Neuronal stem cell (in vitro differentiated cells): Measurements from ENCODE around the gene C6orf58.
"Not testable (repeated sequence)": the region's sequence is repeated elsewhere in the genome, so short reads cannot be mapped to it uniquely, and the experiment has no call there.

Experiments
- DNase-seq: peaks from one replicate; pipeline ENCODE4 v3.0.0-alpha.2; 2013; ENCODE audit warnings: low spot score
- H2AFZ ChIP-seq: one replicate; pipeline ENCODE4 v1.6.1; 2013; ENCODE audit warnings: mild to moderate bottlenecking, low read length, inconsistent platforms
- H2AK5ac ChIP-seq: 2 replicates; pipeline ENCODE4 v1.6.1; 2013; ENCODE audit warnings: low read depth, mild to moderate bottlenecking, inconsistent platforms, low read length, moderate library complexity, mixed read lengths
- H2BK120ac ChIP-seq: 2 replicates; pipeline ENCODE4 v1.6.1; 2013; ENCODE audit warnings: low read depth, mild to moderate bottlenecking, inconsistent platforms, low read length, moderate library complexity, mixed read lengths
- H2BK12ac ChIP-seq: one replicate; pipeline ENCODE4 v1.6.1; 2013; ENCODE audit warnings: low read length, inconsistent platforms
- H2BK15ac ChIP-seq: 2 replicates; pipeline ENCODE4 v1.6.1; 2013; ENCODE audit warnings: mild to moderate bottlenecking, low read length, inconsistent platforms, mixed read lengths
- H2BK5ac ChIP-seq: one replicate; pipeline ENCODE4 v1.6.1; 2013; ENCODE audit warnings: inconsistent platforms, mild to moderate bottlenecking, low read length, moderate library complexity
- H3K14ac ChIP-seq: one replicate; pipeline ENCODE4 v1.6.1; 2013; ENCODE audit warnings: low read length, inconsistent platforms
- H3K18ac ChIP-seq: 2 replicates; pipeline ENCODE4 v1.6.1; 2013; ENCODE audit warnings: low read length, inconsistent platforms
- H3K23ac ChIP-seq: 2 replicates; pipeline ENCODE4 v1.6.1; 2013; ENCODE audit warnings: low read depth, mild to moderate bottlenecking, mixed read lengths, low read length, inconsistent platforms; ENCODE audit not compliant: poor library complexity
- H3K27ac ChIP-seq: replicated peaks from 3 replicates; pipeline ENCODE4 v1.5.1; 2013; ENCODE audit warnings: low read length, inconsistent platforms
- H3K27me3 ChIP-seq, 3 experiments: 2 replicates each; pipeline ENCODE4 v1.6.1; 2013; ENCODE audit warnings: low read length in 3 of 3, mild to moderate bottlenecking in 2 of 3, inconsistent platforms in 1 of 3, low read depth in 1 of 3, mixed read lengths in 1 of 3, moderate library complexity in 1 of 3; ENCODE audit not compliant: control insufficient read depth in 3 of 3, insufficient read depth in 3 of 3
- H3K36me3 ChIP-seq, 2 donors: replicated peaks in 1 of 2; 2 replicates each; pipeline ENCODE4 v1.6.1; 2013; ENCODE audit warnings: low read length in 2 of 2; ENCODE audit not compliant: control insufficient read depth in 2 of 2, insufficient read depth in 2 of 2
- H3K4ac ChIP-seq: 2 replicates; pipeline ENCODE4 v1.6.1; 2013; ENCODE audit warnings: inconsistent platforms, mild to moderate bottlenecking, low read length, moderate library complexity
- H3K4me1 ChIP-seq, 2 donors: 1 replicate in 1 of 2; 2 replicates in 1 of 2; pipeline ENCODE4 v1.6.1; 2013; ENCODE audit warnings: low read length in 2 of 2, low read depth in 1 of 2; ENCODE audit not compliant: control insufficient read depth in 2 of 2, insufficient read depth in 1 of 2
- H3K4me2 ChIP-seq: one replicate; pipeline ENCODE4 v1.6.1; 2013; ENCODE audit warnings: mild to moderate bottlenecking, low read length, inconsistent platforms; ENCODE audit not compliant: insufficient read depth, poor library complexity, severe bottlenecking
- H3K4me3 ChIP-seq, 2 donors: 2 replicates each; pipeline ENCODE4 v1.5.1; 2013; ENCODE audit warnings: low read length in 2 of 2, mild to moderate bottlenecking in 2 of 2, inconsistent platforms in 1 of 2, moderate library complexity in 1 of 2
- H3K79me1 ChIP-seq: one replicate; pipeline ENCODE4 v1.6.1; 2013; ENCODE audit warnings: low read depth, mild to moderate bottlenecking, inconsistent platforms, low read length, moderate library complexity
- H3K9ac ChIP-seq: one replicate; pipeline ENCODE4 v1.6.1; 2013; ENCODE audit warnings: mild to moderate bottlenecking, low read depth, low read length, inconsistent platforms; ENCODE audit not compliant: poor library complexity
- H3K9me3 ChIP-seq, 2 donors: replicated peaks in 1 of 2; 2 replicates each; pipeline versions ENCODE3 to v1.6.1; 2013; ENCODE audit warnings: low read length in 2 of 2, mild to moderate bottlenecking in 2 of 2, inconsistent platforms in 1 of 2, low read depth in 1 of 2, mixed read lengths in 1 of 2, moderate library complexity in 1 of 2; ENCODE audit not compliant: control insufficient read depth in 2 of 2, insufficient read depth in 1 of 2
- H4K8ac ChIP-seq: one replicate; pipeline ENCODE4 v1.6.1; 2013; ENCODE audit warnings: low read depth, mild to moderate bottlenecking, inconsistent platforms, low read length, moderate library complexity
- H4K91ac ChIP-seq: one replicate; pipeline ENCODE4 v1.6.1; 2013; ENCODE audit warnings: low read length, low read depth, mild to moderate bottlenecking, inconsistent platforms; ENCODE audit not compliant: poor library complexity
- WGBS, 2 donors: extraction: QIAGEN DNeasy Blood & Tissue Kit; methylation state at CpG; one replicate each; pipeline ENCODE4 v1.1.7; 2013; ENCODE audit warnings: missing lambda C conversion rate in 2 of 2, mixed read lengths in 1 of 2; ENCODE audit not compliant: insufficient read length in 2 of 2, insufficient replicate concordance in 1 of 2; ENCODE audit errors: extremely low coverage in 2 of 2; 5-methylcytosine and 5-hydroxymethylcytosine counted together

Gene C6orf58

DNA sequence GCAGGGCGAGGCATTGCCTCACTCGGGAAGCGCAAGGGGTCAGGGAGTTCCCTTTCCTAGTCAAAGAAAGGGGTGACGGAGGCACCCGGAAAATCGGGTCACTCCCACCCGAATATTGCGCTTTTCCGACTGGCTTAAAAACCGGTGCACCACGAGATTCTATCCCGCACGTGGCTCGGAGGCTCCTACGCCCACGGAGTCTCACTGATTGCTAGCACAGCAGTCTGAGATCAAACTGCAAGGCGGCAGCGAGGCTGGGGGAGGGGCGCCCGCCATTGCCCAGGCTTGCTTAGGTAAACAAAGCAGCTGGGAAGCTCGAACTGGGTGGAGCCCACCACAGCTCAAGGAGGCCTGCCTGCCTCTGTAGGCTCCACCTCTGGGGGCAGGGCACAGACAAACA lies 16.5 kb downstream of the C6orf58 start:
- not testable (repeated sequence) for H3K9me3 ChIP-seq, H4K8ac ChIP-seq, H2BK5ac ChIP-seq, H3K36me3 ChIP-seq, H2AFZ ChIP-seq, H4K91ac ChIP-seq, H2BK12ac ChIP-seq, H3K27ac ChIP-seq, H3K4ac ChIP-seq, H2AK5ac ChIP-seq, H3K27me3 ChIP-seq, H2BK15ac ChIP-seq, DNase-seq, H3K23ac ChIP-seq, H3K4me3 ChIP-seq, H3K14ac ChIP-seq, H2BK120ac ChIP-seq, H3K4me2 ChIP-seq, H3K79me1 ChIP-seq, H3K4me1 ChIP-seq, H3K18ac ChIP-seq, H3K9ac ChIP-seq
- no CpG with 5 or more reads among the region's 21 CpGs for WGBS, 2 donors

DNA sequence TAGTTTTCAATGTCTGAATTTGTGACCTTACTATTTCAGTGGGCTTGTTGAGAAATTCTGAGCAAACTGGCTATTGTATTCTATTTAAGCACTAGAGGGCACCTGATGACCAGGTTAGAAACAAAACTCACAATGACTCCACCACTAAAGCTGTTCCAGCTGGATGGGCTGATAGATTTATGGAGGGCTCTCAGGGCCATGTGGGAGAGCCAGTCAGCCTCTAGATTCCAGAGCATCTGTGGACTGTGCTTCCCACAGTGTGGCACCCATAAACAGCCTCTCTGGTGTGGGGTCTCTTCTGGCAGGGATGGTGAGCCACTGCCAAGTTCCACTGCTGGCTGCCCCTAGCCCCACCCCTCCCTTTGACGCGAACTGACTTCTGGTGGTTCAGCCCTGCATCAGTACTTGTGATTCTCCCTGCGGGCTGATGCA lies 29.2 kb downstream of the C6orf58 start:
- Histone ChIP-seq H3K23ac (no peak overlapping the region), H3K79me1 (no peaks in the 10 kb centered on the region), H2AK5ac (no peak overlapping the region), H2BK12ac (no peak overlapping the region), H2BK5ac (no peak overlapping the region), H2AFZ (peak overlapping the region; percentile 53), H3K4me1 (no peaks in the 10 kb centered on the region), H3K14ac (no peak overlapping the region), H3K18ac (peak overlapping the region; percentile 23), H3K9me3 (peaks cover 0 to 4% of the 10 kb centered on the region in 2 donors), H4K8ac (no peak overlapping the region), H4K91ac (no peak overlapping the region), H2BK120ac (peak overlapping the region; percentile 49), H3K4me3 (no peak overlapping the region), H3K4me2 (no peak overlapping the region), H2BK15ac (no peak overlapping the region), H3K9ac (no peak overlapping the region), H3K27ac (no peak overlapping the region), H3K36me3 (no peaks in the 10 kb centered on the region), H3K4ac (no peak overlapping the region), H3K27me3 (no peaks in the 10 kb centered on the region)
- WGBS, 2 donors = no CpG with 5 or more reads among the region's 3 CpGs
- peak; percentile 29 for DNase-seq

DNA sequence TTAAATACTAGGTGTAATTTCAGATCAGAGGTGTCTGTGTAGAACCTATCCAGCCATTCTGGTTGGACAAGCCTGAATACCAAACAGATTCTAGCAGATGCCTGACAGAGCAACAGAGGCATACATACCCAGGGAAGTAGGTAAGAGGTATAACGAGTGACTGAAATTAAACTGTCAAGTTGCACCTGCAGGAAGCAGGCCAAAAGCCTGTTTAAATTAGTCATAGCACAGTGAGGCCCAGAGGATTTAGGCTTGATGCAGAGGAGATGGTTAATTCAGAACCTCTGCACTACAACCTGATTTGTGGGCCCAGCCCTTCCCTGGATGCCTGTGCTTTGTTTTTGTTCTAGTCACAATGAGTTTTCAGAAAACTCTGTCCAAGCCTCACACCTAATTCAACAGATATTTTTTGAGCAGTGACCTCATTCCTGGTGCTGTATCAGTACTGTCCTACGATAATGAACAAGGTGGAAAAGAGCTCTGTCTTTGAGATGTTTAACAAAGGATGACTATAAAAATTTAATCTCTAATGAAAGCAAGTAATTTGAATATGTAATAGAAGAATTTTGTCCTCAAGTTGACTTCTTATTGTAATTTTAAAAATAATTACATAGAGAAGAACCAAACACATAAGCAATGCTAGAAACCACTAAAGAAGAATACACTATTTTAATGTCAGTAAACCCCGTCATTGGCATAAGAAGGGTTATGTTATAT lies 31.7 kb downstream of the C6orf58 start:
- DNase-seq = no peak
- Histone ChIP-seq H3K4ac (no peak overlapping the region), H4K8ac (no peak overlapping the region), H3K4me1 (no peaks in the 10 kb centered on the region), H3K9ac (no peak overlapping the region), H3K79me1 (no peaks in the 10 kb centered on the region), H3K18ac (no peak overlapping the region), H4K91ac (no peak overlapping the region), H3K27ac (no peak overlapping the region), H2BK120ac (no peak overlapping the region), H3K36me3 (no peaks in the 10 kb centered on the region), H2AK5ac (no peak overlapping the region), H3K27me3 (no peaks in the 10 kb centered on the region), H3K9me3 (no peaks in the 10 kb centered on the region), H3K4me3 (no peak overlapping the region), H2BK12ac (no peak overlapping the region), H2BK5ac (no peak overlapping the region), H2BK15ac (no peak overlapping the region), H3K14ac (no peak overlapping the region), H2AFZ (no peak overlapping the region), H3K4me2 (no peak overlapping the region), H3K23ac (no peak overlapping the region)
- WGBS, 2 donors = no CpG with 5 or more reads among the region's 3 CpGs

DNA sequence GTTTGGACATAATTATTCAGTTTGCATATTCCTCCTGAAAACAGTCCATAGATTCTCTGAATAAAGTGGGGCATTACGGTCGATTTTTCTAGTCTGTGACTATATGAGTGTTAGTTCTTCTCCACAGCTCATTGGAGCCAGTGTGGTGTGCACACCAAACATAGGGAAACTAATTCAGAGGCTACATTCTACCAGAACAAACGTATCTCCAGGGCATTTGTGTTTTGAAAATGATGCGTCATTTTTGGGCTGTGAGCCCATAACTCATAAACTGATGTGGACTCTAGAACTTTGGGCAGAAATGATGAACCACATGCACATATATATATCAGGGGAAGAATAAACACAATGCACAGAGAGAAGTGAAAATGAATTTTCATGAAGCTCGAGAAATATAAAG lies 41.8 kb downstream of the C6orf58 start:
- H3K79me1 ChIP-seq = no peaks in the 10 kb centered on the region
- no peaks in the 10 kb centered on the region for H3K9me3 ChIP-seq
- H3K14ac ChIP-seq = no peak overlapping the region
- H3K4me3 ChIP-seq = no peak overlapping the region
- no peak overlapping the region for H2AK5ac ChIP-seq
- H2AFZ ChIP-seq = no peak overlapping the region
- no peak overlapping the region for H2BK12ac ChIP-seq
- WGBS, 2 donors = no CpG with 5 or more reads among the region's 5 CpGs
- no peaks in the 10 kb centered on the region for H3K27me3 ChIP-seq
- H3K9ac ChIP-seq = no peak overlapping the region
- H4K91ac ChIP-seq = no peak overlapping the region
- H2BK15ac ChIP-seq = no peak overlapping the region
- no peak for DNase-seq
- H4K8ac ChIP-seq = no peak overlapping the region
- no peak overlapping the region for H3K18ac ChIP-seq
- no peak overlapping the region for H3K27ac ChIP-seq
- H2BK5ac ChIP-seq = no peak overlapping the region
- no peak overlapping the region for H3K4ac ChIP-seq
- H3K36me3 ChIP-seq = no peaks in the 10 kb centered on the region
- no peak overlapping the region for H2BK120ac ChIP-seq
- no peak overlapping the region for H3K23ac ChIP-seq
- no peak overlapping the region for H3K4me2 ChIP-seq
- no peaks in the 10 kb centered on the region for H3K4me1 ChIP-seq
